Lung (tissue), 12 donors: ENCODE data around the gene PTPRJ. TPM values are rescaled to one million over a fixed set of nuclear protein-coding genes. Genes with fewer than 3 reads are reported as not detected.
A peak's percentile ranks its signal among the peaks of the same experiment; 100 is the strongest.

Experiments
- ATAC-seq: fragments of 200-7000 bp; cut with Tn5 transposase; one replicate; pipeline ENCODE4 v1.9.1; 2020; ENCODE audit warnings: moderate number of reproducible peaks; ENCODE audit not compliant: insufficient read depth, low FRiP score
- DNase-seq, 3 donors: peaks; one replicate each; pipeline ENCODE4 v3.0.0-alpha.2; 2013 to 2017
- H3K27ac ChIP-seq, 2 donors: one replicate each; pipeline ENCODE4 v1.5.1; 2013; ENCODE audit warnings: mild to moderate bottlenecking in 2 of 2, moderate library complexity in 2 of 2, control low read depth in 1 of 2, inconsistent platforms in 1 of 2, low read depth in 1 of 2, low read length in 1 of 2
- H3K27me3 ChIP-seq, 3 donors: one replicate each; pipeline ENCODE4 v1.5.1; 2013; ENCODE audit warnings: low read length in 2 of 3; ENCODE audit not compliant: control insufficient read depth in 3 of 3, insufficient read depth in 3 of 3
- H3K36me3 ChIP-seq, 4 donors: one replicate each; pipeline ENCODE4 v1.5.1; 2013; ENCODE audit warnings: low read length in 4 of 4, mild to moderate bottlenecking in 1 of 4, moderate library complexity in 1 of 4; ENCODE audit not compliant: control insufficient read depth in 4 of 4, insufficient read depth in 4 of 4
- H3K4me1 ChIP-seq, 5 donors: one replicate each; pipeline ENCODE4 v1.5.1; 2013; ENCODE audit warnings: low read length in 5 of 5, mild to moderate bottlenecking in 2 of 5, moderate library complexity in 1 of 5; ENCODE audit not compliant: control insufficient read depth in 5 of 5, insufficient read depth in 5 of 5
- H3K4me3 ChIP-seq: one replicate; pipeline ENCODE4 v1.5.1; 2013; ENCODE audit warnings: mild to moderate bottlenecking, control low read depth, moderate library complexity
- H3K9ac ChIP-seq, 2 donors: one replicate each; pipeline ENCODE4 v1.5.1; 2013; ENCODE audit warnings: low read length in 2 of 2, control low read depth in 1 of 2; ENCODE audit not compliant: insufficient read depth in 1 of 2
- H3K9me3 ChIP-seq, 4 donors: one replicate each; pipeline ENCODE4 v1.5.1; 2013; ENCODE audit warnings: low read length in 3 of 4, mild to moderate bottlenecking in 1 of 4, moderate library complexity in 1 of 4; ENCODE audit not compliant: control insufficient read depth in 4 of 4, insufficient read depth in 3 of 4
- WGBS, 2 donors: extraction: QIAGEN DNeasy Blood & Tissue Kit; methylation state at CpG; one replicate each; pipeline ENCODE4 v1.1.7; 2013; 5-methylcytosine and 5-hydroxymethylcytosine counted together
- polyA plus RNA-seq, 2 donors: library from polyadenylated mRNA; stranded (reverse); fragments of 200-250 nt; gene quantifications; one replicate each; pipeline ENCODE4 v1.2.1, GENCODE V29; 2013
- total RNA-seq, 2 donors: library from RNA; depleted of rRNA in 1 of 2; stranded (reverse); fragments of >200 nt in 1 of 2; gene quantifications; one replicate each; pipeline ENCODE4 v1.2.1, GENCODE V29; 2014 to 2021
- TF ChIP-seq, protein P1 (sequence below): IDR thresholded peaks from 2 replicates; pipeline ENCODE4 v1.5.1; 2012; ENCODE audit warnings: mild to moderate bottlenecking; ENCODE audit errors: control extremely low read depth, extremely low read depth
- donor health status: control.
- donor health status: control.
- donor health status: Bipolar disorder and iron deficiency.
- donor health status: healthy.
- donor health status: DM: yes; HTN: yes; CAD: no.

The PTPRJ gene
- total and polyA plus RNA-seq, 4 donors, result 3.9 to 51.4 (median 32.0) TPM

DNA sequence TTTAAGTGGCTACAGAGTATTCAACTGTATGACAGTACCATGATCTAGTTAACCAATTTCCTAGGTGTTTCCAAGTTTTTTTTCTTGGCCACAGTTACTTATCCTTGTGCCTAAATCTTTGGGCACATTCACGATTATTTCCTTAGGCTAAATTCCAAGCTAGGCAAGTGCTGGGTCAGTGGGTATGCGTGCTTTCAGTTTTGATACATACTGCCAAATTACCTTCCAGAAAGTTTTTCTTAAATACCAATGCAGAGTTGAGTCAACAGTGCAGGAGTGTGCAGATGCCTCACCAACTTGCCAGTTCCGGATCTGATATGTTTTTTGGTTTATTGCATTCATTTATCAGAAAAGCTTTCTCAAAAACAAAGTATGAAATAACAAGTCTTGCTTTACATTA is 168.4 kb downstream of the PTPRJ start:
- 77 to 84% methylated on average over 3 of the region's 3 CpGs for WGBS, 2 donors
- Histone ChIP-seq H3K9me3 (peaks cover 0 to 4% (median 0%) of the 10 kb centered on the region in 4 donors), H3K9ac (no peak overlapping the region), H3K4me3 (no peak overlapping the region), H3K27ac (no peak overlapping the region), H3K36me3 (peaks cover 4 to 27% (median 6%) of the 10 kb centered on the region in 4 donors), H3K4me1 (no peaks in the 10 kb centered on the region), H3K27me3 (no peaks in the 10 kb centered on the region)
- ATAC-seq (no peak), DNase-seq (no peak)
- TF ChIP-seq, protein P1, sequence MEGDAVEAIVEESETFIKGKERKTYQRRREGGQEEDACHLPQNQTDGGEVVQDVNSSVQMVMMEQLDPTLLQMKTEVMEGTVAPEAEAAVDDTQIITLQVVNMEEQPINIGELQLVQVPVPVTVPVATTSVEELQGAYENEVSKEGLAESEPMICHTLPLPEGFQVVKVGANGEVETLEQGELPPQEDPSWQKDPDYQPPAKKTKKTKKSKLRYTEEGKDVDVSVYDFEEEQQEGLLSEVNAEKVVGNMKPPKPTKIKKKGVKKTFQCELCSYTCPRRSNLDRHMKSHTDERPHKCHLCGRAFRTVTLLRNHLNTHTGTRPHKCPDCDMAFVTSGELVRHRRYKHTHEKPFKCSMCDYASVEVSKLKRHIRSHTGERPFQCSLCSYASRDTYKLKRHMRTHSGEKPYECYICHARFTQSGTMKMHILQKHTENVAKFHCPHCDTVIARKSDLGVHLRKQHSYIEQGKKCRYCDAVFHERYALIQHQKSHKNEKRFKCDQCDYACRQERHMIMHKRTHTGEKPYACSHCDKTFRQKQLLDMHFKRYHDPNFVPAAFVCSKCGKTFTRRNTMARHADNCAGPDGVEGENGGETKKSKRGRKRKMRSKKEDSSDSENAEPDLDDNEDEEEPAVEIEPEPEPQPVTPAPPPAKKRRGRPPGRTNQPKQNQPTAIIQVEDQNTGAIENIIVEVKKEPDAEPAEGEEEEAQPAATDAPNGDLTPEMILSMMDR, result no peak

DNA sequence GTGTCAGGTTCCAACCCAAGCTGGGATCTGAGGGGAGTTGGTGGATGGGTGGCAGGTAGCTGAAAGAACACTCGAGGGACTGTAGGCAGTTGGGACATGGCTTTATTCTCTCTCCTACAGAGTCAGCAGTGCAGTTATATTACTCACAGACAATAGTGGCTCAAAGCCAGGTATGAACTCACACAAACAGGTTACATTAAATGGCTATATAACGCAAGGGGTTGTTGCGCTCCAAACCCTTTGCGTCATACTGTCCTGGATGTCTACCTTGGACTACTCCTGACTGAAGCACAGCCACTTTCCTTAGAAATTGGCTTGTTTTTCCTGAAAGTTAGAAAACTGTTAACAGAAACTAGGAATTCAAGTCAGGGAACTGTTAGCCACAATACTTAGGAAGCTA is 169.9 kb downstream of the PTPRJ start:
- no peak for ATAC-seq
- Histone ChIP-seq H3K4me1 (no peaks in the 10 kb centered on the region), H3K27me3 (no peaks in the 10 kb centered on the region), H3K36me3 (peaks cover 7 to 23% (median 10%) of the 10 kb centered on the region in 4 donors), H3K27ac (no peak overlapping the region), H3K4me3 (no peak overlapping the region), H3K9me3 (peaks cover 0 to 4% (median 0%) of the 10 kb centered on the region in 4 donors), H3K9ac (no peak overlapping the region)
- TF ChIP-seq, protein P1, result no peak
- peak in 1 of 3 donors; percentile 52 for DNase-seq
- 72 to 80% methylated on average over 4 of the region's 4 CpGs for WGBS, 2 donors

GRCh38 chr11:48154151-48154550 is 173.8 kb downstream of the PTPRJ start:
- H3K9ac ChIP-seq, result no peak overlapping the region
- WGBS, 2 donors, result 88 to 96% methylated on average over 3 of the region's 3 CpGs

More at GRCh38 chr11:48154151-48154550, 173.8 kb downstream of the PTPRJ start:
- Histone ChIP-seq H3K4me3 (no peak overlapping the region), H3K27ac (no peak overlapping the region), H3K36me3 (peaks cover 6 to 24% (median 9%) of the 10 kb centered on the region in 4 donors), H3K27me3 (no peaks in the 10 kb centered on the region), H3K9me3 (peaks cover 0 to 4% (median 0%) of the 10 kb centered on the region in 4 donors), H3K4me1 (no peaks in the 10 kb centered on the region)
- no peak for DNase-seq
- ATAC-seq, result no peak
- TF ChIP-seq, protein P1, result no peak
